ENCODE measurements around the gene RAB36.

The RAB36 gene

GRCh38 chr22:23154461-23154860 is 9.2 kb downstream of the RAB36 start:
- Histone ChIP-seq H3K9me3 (ENCODE audit: control insufficient read depth, insufficient read depth, low read depth, low read length) (no peaks in the 10 kb centered on the region), H3K4me1 (ENCODE audit: control insufficient read depth, insufficient read depth, low read length) (peaks cover 29% of the 10 kb centered on the region), H3K27ac (ENCODE audit: low read depth, low read length) (no peak overlapping the region), H3K36me3 (ENCODE audit: control insufficient read depth, insufficient read depth, low read length) (no peaks in the 10 kb centered on the region), H3K27me3 (ENCODE audit: control insufficient read depth, insufficient read depth, low read length) (no peaks in the 10 kb centered on the region), H3K9ac (ENCODE audit: low read length) (no peak overlapping the region), H3K4me3 (ENCODE audit: low read depth, low read length) (no peak overlapping the region)

DNA sequence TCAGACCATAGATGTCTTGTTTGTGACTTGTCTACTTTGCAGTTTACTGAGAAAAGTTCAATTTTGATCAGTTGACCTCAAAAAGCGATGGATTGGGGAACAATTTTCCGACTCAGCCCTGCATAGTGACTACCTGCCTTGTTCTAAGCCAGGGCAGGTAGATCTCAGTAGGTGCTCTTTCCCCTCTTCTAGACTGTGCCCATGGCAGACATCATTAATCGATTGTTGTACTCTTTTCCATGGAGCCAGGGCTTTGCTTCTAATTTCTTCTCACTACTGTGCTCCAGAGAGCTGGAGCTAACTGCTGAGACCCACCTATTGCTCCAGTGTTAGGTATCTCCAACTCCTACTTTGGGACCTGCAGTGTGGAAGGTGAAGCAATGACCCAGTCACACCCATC is 9.9 kb downstream of the RAB36 start:
- Histone ChIP-seq H3K27ac (ENCODE audit: low read depth, low read length) (no peak overlapping the region), H3K27me3 (ENCODE audit: control insufficient read depth, insufficient read depth, low read length) (no peaks in the 10 kb centered on the region), H3K36me3 (ENCODE audit: control insufficient read depth, insufficient read depth, low read length) (no peaks in the 10 kb centered on the region), H3K9ac (ENCODE audit: low read length) (no peak overlapping the region), H3K4me3 (ENCODE audit: low read depth, low read length) (no peak overlapping the region), H3K4me1 (ENCODE audit: control insufficient read depth, insufficient read depth, low read length) (peaks cover 22% of the 10 kb centered on the region), H3K9me3 (ENCODE audit: control insufficient read depth, insufficient read depth, low read depth, low read length) (no peaks in the 10 kb centered on the region)

DNA sequence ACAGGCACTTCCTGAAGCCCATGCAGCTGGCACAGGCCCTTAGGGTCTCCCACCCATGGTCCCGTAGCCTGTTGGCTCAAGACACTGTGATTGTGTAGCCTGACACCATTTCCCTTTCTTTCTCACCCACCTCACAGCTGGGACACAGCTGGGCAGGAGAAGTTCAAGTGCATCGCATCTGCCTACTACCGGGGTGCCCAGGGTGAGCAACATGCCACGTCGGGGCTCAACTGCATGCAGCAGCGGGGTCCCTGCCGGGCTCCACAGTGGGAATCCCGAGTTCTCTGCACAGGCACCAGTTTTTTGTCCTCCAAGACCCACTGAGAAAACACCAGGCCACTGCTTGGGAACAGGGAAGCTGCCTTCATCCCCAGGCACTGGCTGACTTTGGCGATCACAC is 10.6 kb downstream of the RAB36 start:
- Histone ChIP-seq H3K9ac (ENCODE audit: low read length) (no peak overlapping the region), H3K4me1 (ENCODE audit: control insufficient read depth, insufficient read depth, low read length) (peaks cover 22% of the 10 kb centered on the region)

DNA sequence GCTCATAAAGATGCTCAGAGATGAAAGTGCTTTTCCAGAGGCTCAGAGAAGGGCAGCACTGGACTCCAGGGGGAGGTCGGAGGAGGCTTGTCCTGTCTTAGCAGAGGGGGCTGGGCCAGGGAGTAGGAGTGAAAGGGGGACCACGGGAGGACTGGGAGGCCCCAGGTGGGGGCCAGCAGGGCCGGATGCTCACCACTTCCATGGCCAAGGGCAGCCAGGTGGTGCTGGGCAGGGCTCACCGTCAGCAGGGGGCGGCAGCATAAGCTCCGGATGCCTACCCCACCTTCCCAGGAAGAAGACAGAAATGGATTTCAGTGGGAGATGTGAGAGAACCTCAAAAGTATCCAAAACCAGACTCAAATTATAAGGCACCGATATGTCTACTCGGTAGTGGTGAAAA is 11.0 kb downstream of the RAB36 start:
- Histone ChIP-seq H3K9me3 (ENCODE audit: control insufficient read depth, insufficient read depth, low read depth, low read length) (no peaks in the 10 kb centered on the region), H3K9ac (ENCODE audit: low read length) (no peak overlapping the region), H3K36me3 (ENCODE audit: control insufficient read depth, insufficient read depth, low read length) (no peaks in the 10 kb centered on the region), H3K27me3 (ENCODE audit: control insufficient read depth, insufficient read depth, low read length) (no peaks in the 10 kb centered on the region), H3K4me3 (ENCODE audit: low read depth, low read length) (no peak overlapping the region), H3K4me1 (ENCODE audit: control insufficient read depth, insufficient read depth, low read length) (peaks cover 22% of the 10 kb centered on the region), H3K27ac (ENCODE audit: low read depth, low read length) (no peak overlapping the region)

More for the DNA sequence above, 10.6 kb downstream of the RAB36 start:
- Histone ChIP-seq H3K27ac (ENCODE audit: low read depth, low read length) (no peak overlapping the region), H3K4me3 (ENCODE audit: low read depth, low read length) (no peak overlapping the region), H3K36me3 (ENCODE audit: control insufficient read depth, insufficient read depth, low read length) (no peaks in the 10 kb centered on the region), H3K9me3 (ENCODE audit: control insufficient read depth, insufficient read depth, low read depth, low read length) (no peaks in the 10 kb centered on the region), H3K27me3 (ENCODE audit: control insufficient read depth, insufficient read depth, low read length) (no peaks in the 10 kb centered on the region)

DNA sequence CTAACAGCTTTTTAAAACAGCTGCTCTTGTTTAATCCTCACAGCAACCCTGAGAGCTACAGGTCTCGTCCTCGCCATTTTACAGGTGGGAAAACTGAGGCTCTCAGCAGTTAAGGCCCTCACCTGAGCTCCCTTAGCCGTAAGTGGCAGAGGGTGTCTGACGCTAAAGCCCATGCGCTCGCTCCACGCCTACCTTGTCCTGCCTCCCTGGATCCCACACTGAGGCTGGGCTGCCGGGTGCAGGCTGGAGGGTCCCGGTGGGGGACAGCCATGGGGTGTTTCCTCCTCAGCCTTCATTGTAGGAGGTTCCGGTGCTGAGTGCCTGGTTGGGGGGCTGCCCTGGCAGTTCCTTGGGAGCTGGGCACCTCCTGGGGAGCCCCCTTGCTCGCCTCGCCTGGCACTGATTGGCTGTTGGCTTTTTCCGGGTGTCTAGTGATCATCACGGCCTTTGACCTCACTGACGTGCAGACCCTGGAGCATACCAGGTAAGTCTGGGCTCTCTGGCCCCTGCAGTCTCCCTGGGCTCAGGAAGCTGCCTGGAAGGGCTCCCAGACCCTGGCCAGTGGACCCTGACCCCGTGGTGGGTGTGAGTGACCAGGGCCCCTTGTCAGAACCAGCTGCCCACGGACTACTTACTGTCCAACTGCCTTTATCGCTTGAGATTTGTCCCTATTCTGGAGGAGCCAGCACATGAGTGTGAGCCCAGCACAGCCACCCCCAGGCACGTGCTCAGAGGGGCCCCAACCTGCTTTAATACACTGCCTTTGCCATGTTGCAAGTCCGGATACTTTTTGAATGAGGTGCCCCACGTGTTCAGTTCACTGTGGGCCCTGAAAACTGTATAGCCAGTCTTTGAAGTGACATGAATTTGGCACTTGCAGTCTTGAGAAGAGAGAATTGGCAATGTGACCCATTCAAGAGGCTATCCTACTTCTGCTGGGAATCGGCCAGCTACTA is 12.6 kb downstream of the RAB36 start:
- no peak overlapping the region for H3K4me3 ChIP-seq (ENCODE audit: low read depth, low read length)
- no peak overlapping the region for H3K27ac ChIP-seq (ENCODE audit: low read depth, low read length)
- peaks cover 14% of the 10 kb centered on the region for H3K4me1 ChIP-seq (ENCODE audit: control insufficient read depth, insufficient read depth, low read length)
- no peaks in the 10 kb centered on the region for H3K9me3 ChIP-seq (ENCODE audit: control insufficient read depth, insufficient read depth, low read depth, low read length)
- H3K9ac ChIP-seq (ENCODE audit: low read length), result no peak overlapping the region
- no peaks in the 10 kb centered on the region for H3K36me3 ChIP-seq (ENCODE audit: control insufficient read depth, insufficient read depth, low read length)
- no peaks in the 10 kb centered on the region for H3K27me3 ChIP-seq (ENCODE audit: control insufficient read depth, insufficient read depth, low read length)

GRCh38 chr22:23158516-23159290 is 13.4 kb downstream of the RAB36 start:
- Histone ChIP-seq H3K4me1 (ENCODE audit: control insufficient read depth, insufficient read depth, low read length) (peaks cover 14% of the 10 kb centered on the region), H3K27me3 (ENCODE audit: control insufficient read depth, insufficient read depth, low read length) (no peaks in the 10 kb centered on the region), H3K36me3 (ENCODE audit: control insufficient read depth, insufficient read depth, low read length) (no peaks in the 10 kb centered on the region), H3K9me3 (ENCODE audit: control insufficient read depth, insufficient read depth, low read depth, low read length) (no peaks in the 10 kb centered on the region), H3K9ac (ENCODE audit: low read length) (no peak overlapping the region), H3K4me3 (ENCODE audit: low read depth, low read length) (no peak overlapping the region), H3K27ac (ENCODE audit: low read depth, low read length) (no peak overlapping the region)

GRCh38 chr22:23159291-23159630 is 14.0 kb downstream of the RAB36 start:
- no peak overlapping the region for H3K9ac ChIP-seq (ENCODE audit: low read length)
- H3K27ac ChIP-seq (ENCODE audit: low read depth, low read length), result no peak overlapping the region
- peaks cover 14% of the 10 kb centered on the region for H3K4me1 ChIP-seq (ENCODE audit: control insufficient read depth, insufficient read depth, low read length)
- H3K4me3 ChIP-seq (ENCODE audit: low read depth, low read length), result no peak overlapping the region
- no peaks in the 10 kb centered on the region for H3K9me3 ChIP-seq (ENCODE audit: control insufficient read depth, insufficient read depth, low read depth, low read length)
- H3K27me3 ChIP-seq (ENCODE audit: control insufficient read depth, insufficient read depth, low read length), result no peaks in the 10 kb centered on the region
- H3K36me3 ChIP-seq (ENCODE audit: control insufficient read depth, insufficient read depth, low read length), result no peaks in the 10 kb centered on the region

- Histone ChIP-seq H3K4me3 (ENCODE audit: low read depth, low read length) (no peak overlapping the region), H3K36me3 (ENCODE audit: control insufficient read depth, insufficient read depth, low read length) (no peaks in the 10 kb centered on the region), H3K9me3 (ENCODE audit: control insufficient read depth, insufficient read depth, low read depth, low read length) (no peaks in the 10 kb centered on the region), H3K27ac (ENCODE audit: low read depth, low read length) (no peak overlapping the region), H3K4me1 (ENCODE audit: control insufficient read depth, insufficient read depth, low read length) (peaks cover 14% of the 10 kb centered on the region), H3K27me3 (ENCODE audit: control insufficient read depth, insufficient read depth, low read length) (no peaks in the 10 kb centered on the region), H3K9ac (ENCODE audit: low read length) (no peak overlapping the region)
These were observed 15.8 kb downstream of the RAB36 start for GRCh38 chr22:23161029-23161428.

GRCh38 chr22:23161574-23161973 is 16.3 kb downstream of the RAB36 start:
- no peak overlapping the region for H3K4me3 ChIP-seq (ENCODE audit: low read depth, low read length)
- H3K27ac ChIP-seq (ENCODE audit: low read depth, low read length), result no peak overlapping the region
- H3K4me1 ChIP-seq (ENCODE audit: control insufficient read depth, insufficient read depth, low read length), result peaks cover 9% of the 10 kb centered on the region
- H3K36me3 ChIP-seq (ENCODE audit: control insufficient read depth, insufficient read depth, low read length), result no peaks in the 10 kb centered on the region
- H3K9ac ChIP-seq (ENCODE audit: low read length), result no peak overlapping the region
- H3K9me3 ChIP-seq (ENCODE audit: control insufficient read depth, insufficient read depth, low read depth, low read length), result no peaks in the 10 kb centered on the region
- no peaks in the 10 kb centered on the region for H3K27me3 ChIP-seq (ENCODE audit: control insufficient read depth, insufficient read depth, low read length)

GRCh38 chr22:23163665-23164064 is 18.4 kb downstream of the RAB36 start:
- Histone ChIP-seq H3K4me3 (ENCODE audit: low read depth, low read length) (no peak overlapping the region), H3K36me3 (ENCODE audit: control insufficient read depth, insufficient read depth, low read length) (no peaks in the 10 kb centered on the region), H3K27ac (ENCODE audit: low read depth, low read length) (no peak overlapping the region), H3K27me3 (ENCODE audit: control insufficient read depth, insufficient read depth, low read length) (no peaks in the 10 kb centered on the region), H3K4me1 (ENCODE audit: control insufficient read depth, insufficient read depth, low read length) (peaks cover 6% of the 10 kb centered on the region; the same call in 1 of the 2 replicates), H3K9ac (ENCODE audit: low read length) (no peak overlapping the region), H3K9me3 (ENCODE audit: control insufficient read depth, insufficient read depth, low read depth, low read length) (no peaks in the 10 kb centered on the region)

- no peaks in the 10 kb centered on the region for H3K27me3 ChIP-seq (ENCODE audit: control insufficient read depth, insufficient read depth, low read length)
- H3K4me3 ChIP-seq (ENCODE audit: low read depth, low read length), result no peak overlapping the region
- H3K27ac ChIP-seq (ENCODE audit: low read depth, low read length), result no peak overlapping the region
- H3K9ac ChIP-seq (ENCODE audit: low read length), result no peak overlapping the region
- H3K36me3 ChIP-seq (ENCODE audit: control insufficient read depth, insufficient read depth, low read length), result no peaks in the 10 kb centered on the region
- H3K4me1 ChIP-seq (ENCODE audit: control insufficient read depth, insufficient read depth, low read length), result peaks cover 6% of the 10 kb centered on the region; the same call in 1 of the 2 replicates
- H3K9me3 ChIP-seq (ENCODE audit: control insufficient read depth, insufficient read depth, low read depth, low read length), result no peaks in the 10 kb centered on the region
These were observed 18.8 kb downstream of the RAB36 start for GRCh38 chr22:23164091-23164490.
